NCI-H187 (cell line): ENCODE data around the gene LPP.

Source experiments
- DNase-seq, 2 experiments: peaks; one replicate each; lab custom pipeline; 2025; lab: John Stamatoyannopoulos, UW

Gene LPP

DNA sequence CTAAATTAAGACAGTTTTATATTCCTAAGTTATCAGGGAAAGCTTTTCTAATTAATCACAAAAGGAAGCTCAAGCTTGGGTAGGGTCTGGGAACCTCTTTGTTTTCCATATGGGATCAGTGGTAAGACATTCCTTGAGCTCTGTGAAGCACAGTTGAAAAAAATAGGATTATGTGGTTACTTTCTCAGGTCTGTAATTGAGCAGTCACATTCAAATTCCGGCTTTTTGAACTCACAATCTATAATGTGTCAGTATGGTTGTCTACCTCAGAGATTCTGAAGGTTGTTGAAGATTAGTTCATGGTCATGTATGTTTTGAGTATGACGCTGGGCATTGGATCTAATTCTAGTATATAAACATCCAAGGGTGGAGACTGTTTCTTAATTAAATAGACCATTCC lies 364.5 kb downstream of the LPP start:
- no peak for DNase-seq

DNA sequence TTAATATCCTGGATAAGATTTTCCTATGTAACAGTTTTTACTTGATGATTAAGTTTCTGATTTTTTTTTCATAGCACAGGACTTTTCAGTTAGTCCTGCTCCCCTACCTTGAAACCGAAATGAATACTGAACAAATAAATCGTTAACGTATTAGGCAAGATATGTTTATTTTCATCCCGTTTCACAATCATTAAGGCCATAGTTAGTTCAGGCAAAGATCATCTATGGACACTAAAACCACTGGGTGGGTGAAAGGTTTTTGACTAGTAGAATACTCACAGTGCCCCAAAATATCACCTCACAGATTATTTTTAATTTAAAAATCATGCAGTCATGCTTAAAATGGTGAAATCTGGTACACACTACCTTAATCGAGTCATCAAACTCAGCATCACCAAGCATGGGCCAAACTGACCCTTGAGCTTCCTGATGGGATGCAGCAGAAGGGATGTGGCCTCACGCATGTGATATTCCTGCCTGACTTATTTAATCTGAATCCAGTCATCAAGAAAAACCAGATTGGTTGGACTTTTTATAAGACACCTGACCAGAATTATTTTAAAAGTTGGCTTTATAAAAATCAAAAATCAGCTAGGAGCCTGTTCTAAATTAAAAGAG lies 365.0 kb downstream of the LPP start:
- DNase-seq, result no peak

DNA sequence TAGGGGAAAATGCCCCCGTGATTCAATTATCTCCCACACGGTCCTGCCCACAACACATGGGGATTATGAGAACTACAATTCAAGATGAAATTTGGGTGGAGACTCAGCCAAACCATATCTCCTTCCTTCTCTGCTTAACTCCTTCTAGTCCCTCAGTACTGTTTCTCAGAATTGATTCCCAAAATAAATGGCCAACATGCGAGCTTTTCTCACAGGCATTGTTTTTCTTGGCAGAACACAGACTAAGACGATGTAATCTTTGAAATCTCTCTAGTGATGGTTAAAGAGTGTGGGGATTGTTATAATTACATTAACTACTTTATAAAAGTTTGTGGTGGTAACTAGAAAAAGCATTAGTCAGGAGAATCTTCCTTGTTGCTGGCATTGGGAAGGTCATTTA lies 366.5 kb downstream of the LPP start:
- DNase-seq, result no peak

DNA sequence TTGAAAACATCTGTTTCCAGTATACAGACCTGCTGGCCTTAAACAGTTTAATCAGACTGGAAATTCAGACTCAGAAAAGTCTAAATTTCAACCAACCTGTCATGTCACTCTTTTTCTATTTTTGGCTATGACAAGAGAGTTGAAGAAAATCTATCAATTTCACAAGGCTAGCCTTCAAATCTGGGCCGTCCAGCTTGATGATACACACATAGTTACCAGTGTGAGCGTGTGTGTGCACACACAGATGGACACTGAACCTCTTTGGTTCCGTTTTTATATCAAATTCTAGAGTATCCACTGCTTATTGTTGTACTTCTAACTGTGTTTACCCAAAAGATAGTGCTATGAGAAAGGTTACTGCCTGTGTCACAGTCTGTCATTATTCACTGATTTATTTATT lies 368.2 kb downstream of the LPP start:
- DNase-seq, result no peak

DNA sequence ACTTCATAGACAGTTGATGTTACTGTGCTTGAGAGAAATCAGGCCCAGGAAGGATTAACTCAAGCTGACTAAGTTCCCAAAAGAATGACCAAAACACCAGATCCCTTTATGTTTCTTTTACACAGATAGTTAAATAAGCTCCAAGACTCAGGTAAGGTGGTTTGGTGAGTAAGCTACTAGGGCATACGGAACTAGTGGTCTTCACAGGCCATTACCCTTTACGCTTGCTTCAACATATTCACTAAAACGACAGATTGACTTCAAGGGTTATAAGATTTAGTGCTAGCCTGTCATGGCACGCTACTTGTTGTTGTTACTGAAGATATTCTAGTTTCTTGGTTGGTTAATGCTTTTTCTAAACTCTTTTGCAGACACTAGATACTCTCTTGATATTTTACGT lies 369.3 kb downstream of the LPP start:
- DNase-seq, result no peak

DNA sequence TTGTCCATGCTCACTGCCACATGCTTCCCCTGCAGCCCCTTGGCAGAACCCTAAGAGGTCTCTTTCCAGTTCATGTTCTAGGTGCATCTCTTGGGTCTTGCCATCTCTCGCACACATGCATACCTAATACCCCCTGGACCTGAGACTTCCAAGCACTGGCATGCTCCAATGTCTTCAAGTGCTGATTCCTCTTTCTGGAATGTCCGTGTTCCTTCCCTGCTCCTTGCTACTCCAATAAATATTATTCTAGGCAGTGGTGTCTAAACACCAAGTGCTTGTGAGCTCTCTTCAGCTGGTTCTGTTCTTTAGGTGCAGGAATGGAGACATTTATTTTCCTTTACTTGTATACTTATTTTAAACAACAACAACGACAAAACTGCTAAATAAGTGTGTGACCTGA lies 370.1 kb downstream of the LPP start:
- DNase-seq, result no peak

DNA sequence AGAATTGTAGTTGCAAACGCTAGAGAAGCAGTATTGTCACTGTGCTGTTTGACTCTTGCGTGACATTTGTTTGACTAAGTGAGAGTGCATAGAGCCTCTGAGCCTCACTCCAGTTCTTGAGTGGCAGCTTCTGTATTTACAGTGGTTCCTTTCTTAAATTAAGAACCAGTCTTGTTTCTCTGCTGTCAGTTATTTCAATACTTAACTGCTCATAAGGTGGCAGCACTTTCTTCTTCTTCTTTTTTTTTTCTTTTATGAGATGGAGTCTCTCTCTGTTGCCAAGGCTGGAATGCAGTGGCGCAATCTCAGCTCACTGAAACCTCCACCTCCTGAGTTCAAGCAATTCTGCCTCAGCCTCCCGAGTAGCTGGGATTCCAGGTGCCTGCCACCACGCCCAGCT lies 372.1 kb downstream of the LPP start:
- no peak for DNase-seq

DNA sequence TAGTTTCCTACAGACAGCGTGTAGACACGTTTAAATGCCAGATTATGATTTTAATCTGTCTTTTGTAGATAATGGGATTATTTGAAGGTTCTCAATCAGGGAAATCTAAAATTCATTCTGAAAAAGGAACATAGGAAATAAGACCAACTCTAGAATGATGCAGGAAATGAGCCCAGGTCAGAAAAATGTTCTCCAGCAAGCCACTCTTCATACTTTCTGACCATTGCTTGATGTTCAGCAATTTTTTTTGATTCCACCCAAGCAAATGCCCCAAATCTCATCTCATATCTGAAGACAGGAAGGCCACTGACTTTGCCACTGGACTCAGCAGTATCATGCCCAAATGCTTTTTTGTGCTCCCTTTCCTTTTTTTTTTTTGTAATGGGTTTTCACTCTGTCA lies 373.4 kb downstream of the LPP start:
- DNase-seq, result no peak

DNA sequence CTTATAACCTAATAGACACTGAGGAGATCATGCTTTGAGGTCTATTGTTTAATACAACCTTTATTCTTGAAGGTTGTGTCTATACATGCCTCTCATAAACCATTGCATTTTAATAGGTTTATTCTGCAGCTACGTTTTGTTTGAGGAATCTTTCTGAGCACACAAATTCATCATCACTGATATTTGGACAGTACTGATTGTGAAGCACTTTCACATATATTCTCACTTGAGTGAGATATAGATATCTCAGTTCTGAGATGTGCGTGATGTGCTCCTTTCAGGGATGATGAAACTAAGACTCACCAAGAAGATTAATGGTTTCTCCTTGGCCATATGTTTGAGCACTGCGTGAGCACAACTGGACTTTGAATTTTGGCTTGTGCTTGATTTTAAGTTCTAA lies 374.4 kb downstream of the LPP start:
- DNase-seq, result no peak

DNA sequence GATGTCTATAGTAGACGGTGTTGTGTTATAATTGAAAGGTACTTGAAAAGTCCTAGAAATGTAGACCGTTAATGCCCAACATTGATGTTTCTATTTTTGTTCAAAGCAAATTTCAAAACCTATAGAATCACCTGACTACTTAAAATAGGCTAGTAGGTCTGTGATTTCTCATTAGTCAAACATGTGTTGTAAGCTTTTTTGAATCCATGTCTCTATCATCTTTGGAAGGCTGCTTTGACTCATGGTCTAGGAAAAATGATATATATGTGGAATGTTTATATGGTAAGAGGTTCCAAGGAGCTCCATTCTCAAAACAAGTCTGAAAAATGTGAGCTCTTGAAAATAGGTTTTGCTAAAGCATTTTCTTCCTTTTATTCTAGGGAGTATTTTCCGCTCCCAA lies 375.3 kb downstream of the LPP start:
- no peak for DNase-seq

DNA sequence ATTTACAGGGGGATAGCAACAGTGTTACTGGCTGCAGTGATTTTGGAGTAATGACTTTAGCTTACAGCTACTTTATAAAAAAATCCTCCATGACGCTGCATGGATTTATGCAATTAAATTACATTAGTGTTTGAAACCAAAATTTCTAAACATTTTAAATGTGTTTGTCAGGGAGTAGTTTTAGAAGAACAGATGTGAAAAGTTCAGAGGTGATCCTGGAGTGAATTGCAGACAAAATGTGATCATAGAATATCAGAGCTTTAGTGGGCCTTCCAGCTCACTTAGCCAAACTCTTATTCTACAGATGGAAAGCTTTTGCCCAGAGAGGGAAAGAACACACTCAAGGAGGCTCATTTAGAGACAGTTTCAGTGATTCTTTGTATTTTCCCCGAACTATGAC lies 376.3 kb downstream of the LPP start:
- no peak for DNase-seq

DNA sequence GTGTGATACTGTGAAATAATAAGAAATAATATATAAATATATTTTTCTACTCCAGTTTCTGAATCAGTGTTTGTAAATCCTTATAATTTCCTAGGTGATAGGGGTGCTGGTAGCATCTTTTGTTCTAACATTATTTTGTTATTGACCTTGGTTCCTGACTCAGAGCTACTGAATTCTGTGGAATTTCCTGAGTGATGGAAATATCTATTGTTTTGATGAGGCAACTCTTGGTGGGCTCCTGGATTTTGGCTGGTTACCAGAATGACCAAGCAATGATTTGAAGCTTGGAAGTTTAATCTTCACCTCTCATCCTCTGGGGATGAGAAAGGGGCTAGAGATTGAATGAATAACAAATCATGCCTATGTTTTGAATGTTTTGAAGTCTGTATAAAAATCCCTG lies 377.3 kb downstream of the LPP start:
- no peak for DNase-seq

DNA sequence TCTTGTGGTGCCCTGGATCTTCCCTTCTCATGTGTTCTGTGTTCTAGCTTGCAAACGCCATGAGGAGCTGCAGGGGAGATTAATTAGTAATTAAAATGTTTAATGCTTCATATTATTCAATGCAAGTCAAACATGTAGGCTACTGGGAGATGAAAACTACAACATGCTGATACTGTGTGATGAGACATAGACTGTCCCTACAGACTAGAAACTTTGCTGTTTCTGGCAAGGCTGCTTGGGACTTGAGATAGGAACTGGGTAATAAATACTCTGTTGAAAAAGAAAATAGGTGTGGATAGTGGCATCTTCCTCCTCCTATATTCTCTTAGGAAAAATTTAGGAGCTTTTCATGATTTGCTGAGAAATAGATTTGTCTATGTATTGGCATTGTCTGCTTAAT lies 379.2 kb downstream of the LPP start:
- DNase-seq, result no peak

DNA sequence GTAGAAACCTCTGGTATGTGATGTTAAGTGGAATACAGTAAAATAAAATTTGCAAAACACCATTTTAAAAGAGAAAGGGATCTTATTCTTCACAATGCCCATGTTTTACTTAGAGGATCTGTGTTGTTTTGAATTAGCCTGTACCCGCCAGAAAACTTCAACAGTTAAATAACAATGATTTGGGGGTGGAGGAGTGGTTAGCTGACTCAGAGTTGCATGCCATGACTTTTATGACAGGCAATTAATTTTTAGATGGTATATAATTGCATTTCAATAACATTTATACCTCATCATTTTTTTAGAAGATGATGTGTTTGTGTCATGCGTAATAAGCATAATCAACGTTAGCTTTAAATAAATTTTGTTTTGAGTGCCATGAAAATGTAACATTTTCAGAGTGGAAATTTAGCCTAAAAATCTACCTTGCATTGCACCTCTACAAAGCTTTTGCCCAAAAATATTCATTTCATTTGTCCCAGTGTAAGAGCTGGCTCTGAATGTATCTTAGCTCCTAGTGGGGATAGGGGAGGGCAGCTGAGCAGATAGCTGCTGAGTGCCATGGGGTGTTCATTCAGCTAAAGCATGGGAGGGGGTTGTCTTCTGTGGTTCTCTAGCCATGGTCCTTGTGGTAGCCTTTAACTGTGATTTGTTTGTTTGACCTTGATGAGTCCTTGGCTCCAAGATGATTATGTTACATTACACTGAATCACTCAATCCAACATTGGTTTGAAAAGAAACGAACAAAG lies 379.8 kb downstream of the LPP start:
- no peak for DNase-seq

DNA sequence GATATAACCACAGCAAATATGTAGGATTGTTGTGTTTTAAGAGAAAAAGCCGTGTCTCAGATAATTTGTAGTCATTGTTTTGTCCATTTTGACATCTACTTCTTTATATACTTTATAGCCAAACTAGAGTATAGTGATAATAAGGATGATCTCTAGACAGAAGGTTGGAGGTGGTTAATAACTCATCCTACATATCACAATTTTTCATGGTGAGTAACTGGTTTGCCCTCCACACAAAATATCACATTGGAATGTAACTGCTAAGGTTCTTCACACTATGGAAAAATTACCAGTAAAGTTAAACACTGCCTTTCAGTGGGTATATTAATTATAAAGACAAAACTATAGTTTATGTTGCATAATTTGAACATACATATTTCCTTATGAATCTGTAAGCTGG lies 380.7 kb downstream of the LPP start:
- DNase-seq, result no peak

DNA sequence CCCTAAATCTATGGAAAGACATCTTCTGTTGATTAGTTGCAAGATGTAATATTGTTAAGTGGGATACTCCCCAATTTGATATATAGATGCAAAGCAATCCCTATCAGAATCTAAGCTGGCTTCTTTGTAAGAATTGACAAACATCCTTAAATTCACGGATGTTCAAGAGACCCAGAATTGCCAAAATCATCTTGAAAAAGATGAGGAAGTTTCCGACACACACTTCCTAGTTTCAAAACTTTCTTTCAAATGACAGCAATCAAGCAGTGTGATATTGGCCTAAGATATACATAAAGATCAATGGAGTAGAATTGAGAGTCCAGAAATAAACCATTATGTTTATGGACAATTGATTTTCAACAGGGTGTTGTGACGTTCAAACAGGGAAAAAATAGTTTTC lies 383.6 kb downstream of the LPP start:
- no peak for DNase-seq

DNA sequence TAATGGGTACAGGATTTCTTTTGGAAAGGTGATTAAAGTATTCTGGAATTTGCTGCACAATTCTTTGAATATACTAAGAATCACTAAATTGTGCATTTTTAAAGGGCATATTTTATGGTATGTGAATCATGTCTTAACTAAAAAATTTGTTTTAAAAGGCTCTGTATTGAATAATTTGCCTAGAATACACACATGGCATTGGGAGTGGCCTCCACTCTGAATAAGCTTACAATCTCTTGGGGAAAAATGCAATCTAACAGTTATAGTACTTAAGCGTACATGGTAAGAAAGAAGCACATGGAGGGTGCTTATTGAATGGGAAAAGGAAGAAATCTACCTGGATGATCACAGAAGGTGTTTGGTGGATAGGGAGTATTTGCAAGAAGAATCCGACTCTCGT lies 385.1 kb downstream of the LPP start:
- DNase-seq, result no peak

DNA sequence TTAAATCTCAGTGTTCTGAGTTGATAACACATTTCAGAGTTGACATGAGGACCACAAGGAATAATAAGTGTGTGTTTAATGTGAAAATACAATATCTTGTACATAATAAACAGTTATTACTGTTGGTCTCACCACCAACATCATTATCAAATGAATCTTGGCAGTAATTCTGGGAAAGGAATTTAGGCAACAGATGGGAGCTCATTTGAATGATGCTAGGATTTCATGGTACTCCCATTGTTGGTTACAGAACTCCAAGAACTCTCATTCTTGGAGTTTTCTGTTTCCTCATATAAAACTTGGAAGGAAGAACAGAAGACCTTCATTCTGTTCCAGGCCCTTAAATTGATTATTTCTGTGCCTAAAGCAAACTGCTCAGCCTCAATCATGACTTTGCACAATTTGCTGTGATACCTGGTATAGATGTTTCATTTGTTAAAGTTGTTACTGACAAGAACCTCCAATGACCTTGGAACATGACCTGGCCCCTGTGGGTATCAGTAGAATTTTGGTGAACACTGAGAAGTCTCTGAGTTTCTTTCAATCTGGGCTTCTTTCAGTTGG lies 385.8 kb downstream of the LPP start:
- DNase-seq, result no peak

DNA sequence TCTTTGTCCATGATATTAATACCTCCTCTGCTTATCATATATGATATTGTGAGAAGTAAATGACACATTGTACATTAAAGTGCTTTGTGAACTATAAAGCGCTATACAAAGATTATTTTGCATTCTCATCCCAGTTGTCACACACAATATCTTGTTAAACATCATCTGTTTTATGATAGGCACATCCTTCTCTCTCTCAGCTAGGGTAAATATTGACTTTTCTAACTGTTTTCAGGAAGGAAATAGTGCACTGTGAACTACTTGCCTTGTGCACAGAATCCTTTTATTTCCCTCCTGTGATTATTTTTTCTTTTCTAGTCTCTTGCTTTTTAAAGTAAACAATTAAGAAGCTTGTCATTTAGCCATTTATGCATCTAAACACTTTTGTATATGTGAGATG lies 388.2 kb downstream of the LPP start:
- DNase-seq, result no peak

DNA sequence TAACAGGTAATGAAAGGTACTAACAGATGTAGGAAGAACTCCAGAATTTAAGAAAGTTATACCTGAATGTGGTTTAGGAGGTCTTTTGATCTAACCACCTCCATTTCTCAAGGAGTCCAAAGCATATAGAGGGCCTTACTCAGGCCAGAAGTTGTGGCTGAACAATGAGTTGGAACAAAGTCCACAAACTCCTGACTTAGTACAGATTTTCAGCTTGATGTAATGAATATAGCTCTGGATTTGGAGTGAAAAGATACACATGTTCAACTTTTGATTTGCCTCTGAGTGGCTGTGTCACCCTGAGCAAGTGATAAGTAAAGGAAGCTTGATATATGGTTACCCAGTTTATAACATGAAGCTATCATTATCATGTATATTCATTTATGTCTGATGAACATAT lies 390.1 kb downstream of the LPP start:
- no peak for DNase-seq

DNA sequence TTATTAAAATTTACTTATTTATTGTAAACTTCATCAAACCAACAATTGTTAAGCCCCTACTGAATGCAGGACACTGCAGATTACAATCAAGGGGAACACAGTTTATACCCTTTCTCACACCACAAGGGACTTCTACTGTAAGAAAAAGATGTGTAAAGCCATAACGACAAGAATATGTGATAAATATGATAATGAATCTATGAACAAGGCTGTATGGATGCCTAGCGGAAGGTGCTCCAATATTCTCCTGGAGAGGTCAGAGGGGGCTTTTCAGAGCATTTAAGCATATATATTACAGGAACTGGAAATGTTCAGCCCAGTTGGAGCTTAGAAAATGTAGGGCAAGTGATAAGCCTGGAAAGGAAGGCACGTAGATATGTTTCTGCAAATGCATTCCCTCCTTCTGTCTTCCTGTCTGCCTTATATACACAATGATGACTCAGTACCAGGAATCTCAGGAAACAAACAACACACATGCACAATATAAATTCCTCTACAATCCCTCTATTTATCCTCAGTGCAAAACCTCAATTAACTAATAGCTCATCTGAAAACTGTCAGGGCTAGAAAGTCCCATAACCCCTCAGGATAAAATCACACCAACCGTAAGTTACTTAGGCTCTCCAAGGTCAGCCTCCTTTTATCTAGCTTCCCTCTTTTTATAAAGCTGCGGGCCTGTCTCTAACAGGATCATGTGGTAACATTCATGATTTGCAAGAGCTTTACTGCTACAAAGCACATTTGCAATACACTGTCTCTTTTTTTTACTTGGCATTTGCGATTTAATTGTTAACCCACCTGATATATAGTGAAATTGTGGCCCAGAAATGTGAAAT lies 393.1 kb downstream of the LPP start:
- no peak for DNase-seq

DNA sequence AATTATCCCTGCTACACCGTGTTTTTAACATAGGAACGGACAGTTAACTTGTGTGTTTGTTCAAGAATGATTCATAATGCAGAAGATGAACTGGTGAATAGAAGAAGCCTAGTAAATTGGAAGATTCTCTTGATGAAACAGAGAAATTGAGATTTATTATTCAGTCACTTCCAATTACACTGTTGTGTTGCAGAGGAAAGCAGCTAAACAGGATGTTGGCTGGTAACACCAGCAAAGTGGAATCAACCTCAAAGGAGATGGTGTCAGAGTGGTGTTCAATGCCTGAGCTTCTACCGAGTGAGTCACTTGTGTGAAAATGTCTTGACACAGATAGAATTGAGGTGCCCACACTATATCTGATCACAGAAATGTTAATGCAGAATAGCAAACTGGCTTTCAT lies 399.6 kb downstream of the LPP start:
- no peak for DNase-seq

DNA sequence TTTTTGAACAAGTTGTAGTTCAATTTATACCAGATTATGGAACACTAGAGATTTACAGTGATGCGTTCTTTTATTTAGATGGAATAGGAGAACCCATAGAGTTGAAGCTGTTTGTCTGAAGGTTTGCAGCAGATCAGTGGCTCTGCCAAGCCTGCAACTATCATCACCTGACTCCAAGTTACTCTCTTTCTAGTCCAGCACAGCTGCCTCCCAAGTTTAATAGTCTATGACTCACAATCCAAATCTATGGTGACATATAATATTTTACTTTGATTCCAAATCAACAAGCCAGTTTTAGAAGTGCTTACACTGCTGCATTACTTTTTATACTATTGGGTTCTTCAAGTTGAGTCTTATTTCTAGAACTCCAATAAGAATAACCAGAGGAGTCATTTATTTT lies 400.4 kb downstream of the LPP start:
- no peak for DNase-seq
